Inferior parietal cortex (tissue), 1 donor: ENCODE data around the gene STARD8.
"Not testable (repeated sequence)": the region's sequence is repeated elsewhere in the genome, so short reads cannot be mapped to it uniquely, and the experiment has no call there.

Experiments used
- DNase-seq: peaks from one replicate; pipeline ENCODE4 v3.0.0-alpha.2; 2016; ENCODE audit errors: extremely low spot score

Gene STARD8

DNA sequence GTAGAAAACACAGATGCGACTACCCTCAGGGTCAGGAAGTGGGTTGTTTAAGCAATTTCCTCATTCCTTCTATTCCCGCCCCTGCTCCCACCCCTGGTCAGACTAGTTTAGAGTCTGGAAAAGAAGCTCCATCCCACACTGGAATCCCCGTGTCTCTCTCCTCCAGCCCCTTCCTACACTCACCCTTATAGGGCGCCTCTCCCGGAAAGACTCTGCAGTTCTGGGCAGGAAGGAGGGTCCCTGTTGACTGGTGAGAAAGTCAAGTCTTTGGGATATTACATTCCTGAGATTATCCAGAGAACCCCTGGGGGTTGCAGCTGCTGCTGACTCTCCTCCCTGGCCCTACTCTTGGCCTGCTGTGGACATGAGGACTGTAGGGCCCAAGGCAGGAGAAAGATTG lies 11.9 kb downstream of the STARD8 start:
- DNase-seq = no peak

- no peak for DNase-seq
Observed at GRCh38 chrX:68659786-68660185, 12.3 kb downstream of the STARD8 start.

GRCh38 chrX:68660746-68661145 lies 13.3 kb downstream of the STARD8 start:
- no peak for DNase-seq

DNA sequence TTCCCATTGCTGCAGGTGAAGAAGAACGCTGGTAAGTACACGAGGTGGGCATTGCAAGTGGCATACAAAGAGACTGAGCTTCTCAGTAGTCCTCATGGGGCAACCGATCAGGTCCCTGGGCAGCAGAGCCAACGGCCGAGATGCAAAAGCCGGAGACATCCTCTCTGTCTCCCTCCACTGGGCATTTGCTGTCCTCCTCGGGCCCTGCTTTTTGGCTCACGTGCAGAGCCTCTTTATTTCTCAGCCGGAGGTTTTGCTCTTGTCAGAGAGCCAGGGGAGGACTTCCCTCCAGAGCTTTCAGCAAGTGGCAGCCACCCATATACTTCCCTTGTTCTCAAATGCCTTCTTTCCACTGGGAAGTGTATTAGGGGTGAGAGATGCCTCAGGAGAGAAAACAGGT lies 18.0 kb downstream of the STARD8 start:
- DNase-seq = no peak

- DNase-seq = no peak
Observed at GRCh38 chrX:68666580-68666979, 19.1 kb downstream of the STARD8 start.

- no peak for DNase-seq
Observed at GRCh38 chrX:68669094-68669860, 21.8 kb downstream of the STARD8 start.

DNA sequence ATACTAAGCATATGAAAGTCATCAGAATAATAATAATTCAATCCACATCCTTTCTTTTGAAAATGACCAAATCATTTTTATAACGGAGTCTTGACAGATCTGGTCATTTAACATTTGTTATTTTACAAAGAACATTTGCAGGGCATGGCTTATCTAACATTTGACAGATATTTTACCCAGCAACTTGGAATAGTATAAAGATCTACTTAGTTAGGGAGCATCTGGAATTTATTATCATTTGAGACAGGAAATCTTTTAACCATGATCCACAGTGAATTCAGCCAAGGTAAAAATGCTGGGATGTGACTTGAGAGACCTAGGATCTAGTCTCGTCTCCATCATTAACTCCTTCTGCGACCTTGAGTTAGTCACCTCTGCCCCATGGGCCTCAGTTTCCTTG lies 22.4 kb downstream of the STARD8 start:
- no peak for DNase-seq

DNA sequence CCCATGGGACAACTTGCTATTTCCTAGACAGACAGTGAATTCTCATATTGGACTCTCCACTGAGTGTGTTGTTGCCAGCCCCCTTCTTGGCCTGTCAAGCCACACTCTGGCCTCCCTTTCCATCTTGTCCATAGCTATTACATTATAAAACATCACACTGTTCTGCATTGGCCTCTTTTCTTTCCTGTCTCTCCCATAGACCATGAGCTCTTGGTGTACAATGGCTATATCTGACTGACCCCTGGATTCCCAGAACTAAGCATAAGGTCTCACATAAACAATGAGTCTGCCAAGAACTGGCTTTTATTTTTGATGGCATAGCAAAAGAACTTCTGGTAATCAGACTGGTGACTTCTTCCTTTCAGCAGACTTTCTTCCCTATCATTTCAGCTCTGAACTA lies 23.8 kb downstream of the STARD8 start:
- no peak for DNase-seq

DNA sequence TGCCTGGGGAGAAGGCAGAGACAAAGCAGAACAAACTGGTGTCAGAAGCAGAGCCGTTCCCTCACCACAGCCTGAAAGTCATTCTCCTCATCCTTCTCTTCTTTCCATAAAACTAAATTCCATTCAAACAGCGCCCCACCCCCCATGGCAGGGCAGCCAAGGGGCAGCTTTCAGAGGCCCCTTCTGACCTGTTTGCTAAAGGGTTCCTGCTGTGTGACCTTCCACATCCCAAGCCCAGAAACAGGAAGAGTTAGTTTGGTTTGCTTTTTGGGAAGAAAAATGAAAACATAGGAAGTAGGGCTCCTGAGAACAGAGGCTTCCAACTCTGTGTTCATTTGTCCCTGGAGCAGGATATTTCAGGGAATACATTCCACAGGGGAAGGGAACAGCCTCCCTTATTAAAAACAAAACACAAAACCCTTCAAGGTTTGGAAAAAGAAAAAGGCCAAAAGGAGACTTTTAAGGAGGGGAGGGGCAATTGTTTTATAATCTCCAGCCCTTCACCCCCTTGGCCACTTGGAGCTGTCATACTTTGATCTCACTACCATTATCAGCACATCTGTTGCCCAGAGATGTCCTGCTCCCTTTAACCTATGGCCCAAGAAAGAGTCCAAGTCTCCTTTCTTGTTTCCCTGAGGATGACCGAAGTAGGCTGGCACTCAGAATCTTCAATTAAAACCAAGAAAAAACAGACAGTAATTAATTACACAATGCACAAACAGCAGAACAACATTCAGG lies 25.3 kb downstream of the STARD8 start:
- no peak for DNase-seq

GRCh38 chrX:68675571-68675970 lies 28.1 kb downstream of the STARD8 start:
- no peak for DNase-seq

- no peak for DNase-seq
Observed at GRCh38 chrX:68676335-68676734, 28.9 kb downstream of the STARD8 start.

DNA sequence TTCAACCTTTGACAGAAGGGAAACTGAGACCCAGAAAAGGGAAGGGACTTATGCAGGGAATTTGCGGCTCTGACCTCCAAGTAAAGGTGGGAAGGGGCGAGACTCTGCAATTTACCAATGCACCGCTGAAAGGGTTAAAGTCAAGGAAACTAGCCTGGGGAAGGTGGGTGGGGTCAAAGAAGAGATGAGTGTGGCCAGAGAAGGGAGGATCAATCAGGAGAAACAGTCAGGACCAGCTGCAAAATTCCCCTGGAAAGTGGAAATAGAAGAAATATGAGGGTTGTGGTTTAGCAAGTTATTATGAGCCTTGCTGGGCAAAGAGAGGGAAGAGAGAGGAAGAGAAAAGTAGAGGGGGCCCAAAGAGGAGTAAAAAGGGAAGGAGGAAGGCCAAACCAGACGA lies 30.5 kb downstream of the STARD8 start:
- no peak for DNase-seq

GRCh38 chrX:68681443-68681941 lies 34.0 kb downstream of the STARD8 start:
- no peak for DNase-seq

DNA sequence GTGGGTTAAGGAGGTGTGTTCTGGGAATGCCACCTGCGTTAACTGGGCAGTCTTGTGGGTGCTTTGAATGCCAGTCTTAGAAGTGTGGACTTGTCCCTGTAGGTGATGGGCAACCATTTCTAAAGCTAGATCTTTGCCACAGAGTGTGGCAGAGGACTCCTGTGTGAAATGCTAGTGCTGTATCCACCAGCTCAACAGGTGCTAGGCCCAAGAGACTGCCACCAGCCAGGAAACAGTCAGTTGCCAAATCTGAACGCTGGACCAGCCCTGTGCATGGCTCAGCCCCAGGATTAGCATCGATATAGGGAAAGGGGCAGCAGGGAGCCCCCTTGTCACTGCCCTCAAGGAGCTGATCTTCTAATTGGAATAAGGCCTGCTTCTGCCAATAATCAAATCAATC lies 35.3 kb downstream of the STARD8 start:
- DNase-seq = no peak

GRCh38 chrX:68683580-68683979 lies 36.1 kb downstream of the STARD8 start:
- no peak for DNase-seq

GRCh38 chrX:68684291-68684918 lies 36.9 kb downstream of the STARD8 start:
- no peak for DNase-seq

- no peak for DNase-seq
Observed at GRCh38 chrX:68684919-68685304, 37.4 kb downstream of the STARD8 start.

- DNase-seq = no peak
Observed at GRCh38 chrX:68685685-68686084, 38.2 kb downstream of the STARD8 start.

DNA sequence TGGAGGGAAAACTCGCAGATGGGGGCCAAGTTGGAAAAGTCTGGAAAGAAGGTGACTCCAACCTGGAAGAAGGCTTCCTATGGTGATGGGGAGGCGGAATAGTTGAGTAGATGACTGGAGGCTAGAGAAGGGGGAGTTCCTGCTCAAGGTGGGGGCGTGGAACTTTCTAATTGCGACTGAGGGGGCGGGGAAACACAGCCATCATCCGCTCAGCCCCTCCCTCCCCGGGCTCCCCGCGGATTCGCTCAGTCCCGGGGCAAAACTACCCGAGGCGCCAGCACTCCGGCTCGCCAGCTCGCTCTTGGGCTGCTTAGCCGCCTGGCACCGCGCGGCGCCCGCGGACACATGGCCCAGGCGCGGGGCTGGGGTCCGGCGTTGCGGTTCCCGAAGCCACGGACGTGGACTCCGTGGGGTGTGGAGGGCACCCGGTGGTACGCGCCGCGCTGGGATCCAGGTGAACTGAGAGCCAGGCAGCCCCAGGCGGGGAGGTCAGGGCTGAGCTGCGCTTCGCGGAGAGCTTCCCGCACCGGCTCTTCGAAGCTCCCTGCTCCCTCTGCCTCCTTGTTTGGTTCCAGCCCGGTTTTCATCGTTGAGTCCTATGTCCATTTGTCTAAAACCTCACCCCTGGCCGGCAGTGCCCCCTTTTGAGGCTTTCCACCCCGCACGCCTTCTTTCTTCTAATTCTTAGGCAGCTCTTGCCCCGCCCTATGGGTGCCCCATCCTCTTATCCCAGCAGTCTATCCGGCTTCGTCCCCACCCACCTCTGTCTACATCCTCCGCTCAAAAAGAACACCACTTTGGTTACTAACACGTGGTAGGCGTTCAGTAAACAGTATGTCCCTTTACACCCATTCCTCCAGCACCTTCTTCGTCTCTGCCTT lies 38.9 kb downstream of the STARD8 start:
- no peak for DNase-seq

DNA sequence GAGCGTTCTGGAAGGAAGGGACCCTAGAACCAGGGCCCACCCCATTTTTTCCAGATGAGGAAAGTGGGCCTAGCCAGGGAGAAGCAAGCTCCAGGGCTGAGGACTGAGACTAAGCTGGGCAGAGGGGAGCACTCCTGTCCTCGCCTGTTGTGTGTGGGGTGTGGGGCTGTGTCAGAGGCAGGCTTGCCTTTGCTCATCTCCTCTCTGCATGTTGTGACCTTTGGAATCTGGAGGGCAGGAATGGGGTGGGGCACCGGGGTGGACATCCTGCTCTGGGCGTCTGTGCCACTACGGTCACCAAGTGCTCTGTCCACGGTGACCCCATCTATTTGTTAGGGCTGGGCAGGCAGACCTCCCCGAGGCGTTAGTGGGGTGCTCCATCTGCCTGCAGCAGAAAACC lies 41.5 kb downstream of the STARD8 start:
- DNase-seq = not testable (repeated sequence)

DNA sequence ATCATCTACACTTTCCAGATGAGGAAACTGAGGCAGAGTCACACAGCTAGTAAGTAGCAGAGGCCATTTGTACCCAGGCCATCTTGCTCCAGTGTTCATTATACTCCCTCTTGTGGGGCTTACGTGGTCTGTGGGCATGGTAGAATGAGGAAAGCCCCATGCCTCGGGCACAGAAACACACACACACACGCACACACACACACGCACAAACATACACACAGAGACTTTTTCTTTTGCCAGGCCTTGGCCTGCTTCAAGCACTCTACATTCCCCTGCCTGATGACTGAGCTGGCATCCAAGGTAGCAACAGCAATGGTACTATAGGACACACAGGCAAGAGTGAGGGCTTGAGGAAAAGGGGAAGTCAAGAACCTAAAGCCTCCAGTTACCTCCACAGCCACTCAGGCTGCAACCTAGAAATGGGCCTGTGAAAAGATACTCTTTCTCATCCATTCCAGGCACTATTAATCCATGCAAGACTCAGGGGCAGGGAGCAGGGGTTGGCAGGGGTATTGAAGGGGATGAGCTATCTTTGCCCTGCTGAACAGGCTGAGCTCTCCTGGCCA lies 43.6 kb downstream of the STARD8 start:
- no peak for DNase-seq
